NCI-H345 (cell line): Measurements from ENCODE around the gene ACOT7.
A peak's percentile ranks its signal among the peaks of the same experiment; 100 is the strongest.

Experiments
- DNase-seq: peaks from one replicate; lab custom pipeline; 2025; lab: John Stamatoyannopoulos, UW

ACOT7 gene

DNA sequence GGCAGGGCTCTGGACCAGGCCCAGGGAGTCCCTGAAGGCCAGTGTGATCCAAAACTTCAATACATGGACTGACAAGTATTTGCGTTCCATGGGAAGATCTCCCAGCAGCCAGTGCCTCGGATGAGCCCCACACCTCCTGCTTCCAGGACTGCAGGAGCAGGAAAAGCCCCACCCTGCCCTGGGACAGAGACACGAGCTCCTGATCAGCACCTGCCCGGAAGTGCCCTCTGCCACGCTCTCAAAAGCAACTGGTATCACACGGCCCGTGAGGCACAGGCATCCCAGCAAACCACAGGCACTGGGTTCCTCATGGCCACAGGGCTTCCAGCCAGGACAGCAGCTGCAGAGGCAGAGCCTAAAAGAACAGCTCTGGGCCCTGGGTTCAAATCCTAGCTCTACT is 48.6 kb downstream of the ACOT7 start:
- DNase-seq: no peak

DNA sequence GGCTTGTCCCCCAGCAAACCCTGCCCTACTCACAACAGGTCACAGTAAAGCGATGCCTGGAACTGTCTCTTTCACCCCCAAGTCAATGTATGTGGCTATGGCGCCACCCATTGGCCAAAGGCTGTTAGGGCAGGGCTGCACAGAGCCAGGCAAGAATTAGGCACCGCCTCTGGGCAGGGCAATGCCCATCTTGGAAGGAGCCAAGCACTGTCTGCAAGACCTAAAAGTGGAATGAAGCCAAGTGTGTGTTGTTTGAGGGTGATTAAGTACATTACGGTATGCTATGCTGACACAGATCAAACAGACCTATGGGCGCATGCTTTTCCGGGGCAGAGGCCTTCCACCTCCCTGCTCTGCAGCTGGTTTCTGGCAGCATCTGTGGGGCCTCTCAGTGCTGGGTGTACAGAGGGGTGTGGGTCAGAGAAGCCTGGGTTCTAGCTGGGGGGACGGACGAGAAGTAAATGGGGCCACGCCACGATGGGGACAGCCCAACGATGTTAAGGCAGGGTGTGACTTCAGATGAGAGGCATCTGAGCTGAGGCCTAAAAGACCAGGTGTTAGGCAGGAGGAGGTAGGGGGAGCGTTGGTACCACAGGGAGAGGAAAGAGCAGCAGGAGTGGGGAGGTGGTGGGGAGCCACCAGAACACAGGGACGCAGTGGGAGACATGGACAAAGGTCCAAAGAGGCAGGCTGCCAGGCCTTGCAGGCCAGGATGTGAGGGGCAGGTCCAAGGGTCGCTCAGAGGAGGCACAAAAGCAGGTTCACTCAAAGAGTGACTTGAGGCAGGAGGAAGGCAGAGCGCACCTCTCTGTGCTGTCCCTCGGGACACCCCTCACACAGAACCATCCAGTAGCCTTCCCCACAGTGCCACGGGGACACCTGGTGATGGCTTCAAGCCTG is 49.8 kb downstream of the ACOT7 start:
- DNase-seq: peak; percentile 12

DNA sequence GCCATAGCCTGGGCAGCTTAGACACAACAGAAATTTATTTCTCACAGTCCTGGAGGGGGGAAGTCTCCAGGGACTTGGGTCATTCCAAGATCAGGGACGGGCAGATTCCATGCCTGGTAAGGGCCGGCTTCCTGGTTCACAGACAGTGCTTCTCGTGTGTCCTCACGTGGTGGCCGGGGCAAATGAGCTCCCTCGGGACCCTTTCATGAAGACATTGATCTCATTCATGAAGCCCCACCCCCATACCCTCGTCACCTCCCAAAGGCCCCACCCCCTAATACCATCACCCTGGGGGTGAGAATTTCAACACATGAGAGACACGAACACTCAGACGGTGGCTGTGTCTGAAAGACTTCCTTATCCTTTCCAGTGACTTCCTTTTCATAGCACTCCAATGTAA is 51.5 kb downstream of the ACOT7 start:
- DNase-seq: no peak

DNA sequence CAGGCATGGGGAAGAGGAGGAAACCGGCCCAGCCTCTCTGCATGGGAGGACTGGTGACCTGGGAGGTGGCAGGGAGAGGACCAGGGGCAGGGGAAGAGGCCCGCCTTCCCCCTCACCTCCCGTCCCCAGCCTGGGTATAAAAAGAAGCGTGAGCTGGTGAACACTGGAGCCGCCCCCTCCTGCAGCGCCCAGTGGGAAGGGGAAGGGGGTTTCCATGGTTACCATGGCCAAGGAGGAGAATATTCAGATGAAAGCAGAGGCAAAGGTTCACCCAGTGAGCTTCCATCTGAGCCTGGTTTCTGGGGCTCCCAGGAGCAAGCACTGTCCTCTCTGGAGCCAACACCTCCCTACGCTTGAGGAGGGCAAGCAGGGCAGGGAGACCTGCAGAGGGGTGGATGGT is 54.9 kb downstream of the ACOT7 start:
- DNase-seq: no peak

DNA sequence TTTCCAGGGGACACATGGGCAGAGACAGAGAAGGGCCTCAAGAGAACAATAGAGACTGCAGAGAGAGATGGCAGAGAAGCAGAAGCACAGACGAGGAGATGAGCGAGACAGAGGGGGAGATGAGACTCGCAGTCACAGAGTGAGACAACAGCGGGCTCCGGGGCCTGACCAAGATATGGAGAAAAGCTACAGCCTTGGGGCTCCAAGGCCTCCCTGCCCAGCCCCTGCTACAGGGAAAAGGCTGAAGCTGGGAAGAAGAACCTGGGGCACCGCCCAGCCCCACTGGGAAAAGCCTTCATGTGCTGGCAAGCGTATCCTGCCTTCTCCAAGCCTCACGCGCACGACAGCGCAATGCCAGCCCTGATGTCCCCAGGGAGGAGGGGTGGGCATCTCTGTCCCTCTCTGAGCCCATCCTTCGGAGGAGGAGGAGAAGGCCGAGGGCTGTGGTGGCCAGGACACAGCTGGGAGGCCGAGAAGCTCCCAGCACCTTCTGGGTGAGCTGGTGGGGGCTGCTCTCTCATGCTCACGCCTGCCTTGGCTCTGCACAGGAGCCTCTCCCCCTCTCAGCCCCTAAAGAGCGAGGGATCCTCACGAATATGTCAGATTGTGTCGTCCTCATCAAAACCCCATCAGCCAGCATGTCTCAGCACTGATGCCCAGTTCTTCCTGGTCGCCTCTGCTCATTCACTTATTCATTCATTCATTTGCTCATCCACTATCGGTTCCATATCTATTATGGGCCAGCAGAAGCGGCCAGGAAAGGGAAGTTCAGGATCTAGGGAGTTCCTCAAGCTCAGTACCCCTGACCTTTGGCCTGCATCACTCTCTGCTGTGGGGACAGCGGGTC is 56.6 kb downstream of the ACOT7 start:
- no peak for DNase-seq

DNA sequence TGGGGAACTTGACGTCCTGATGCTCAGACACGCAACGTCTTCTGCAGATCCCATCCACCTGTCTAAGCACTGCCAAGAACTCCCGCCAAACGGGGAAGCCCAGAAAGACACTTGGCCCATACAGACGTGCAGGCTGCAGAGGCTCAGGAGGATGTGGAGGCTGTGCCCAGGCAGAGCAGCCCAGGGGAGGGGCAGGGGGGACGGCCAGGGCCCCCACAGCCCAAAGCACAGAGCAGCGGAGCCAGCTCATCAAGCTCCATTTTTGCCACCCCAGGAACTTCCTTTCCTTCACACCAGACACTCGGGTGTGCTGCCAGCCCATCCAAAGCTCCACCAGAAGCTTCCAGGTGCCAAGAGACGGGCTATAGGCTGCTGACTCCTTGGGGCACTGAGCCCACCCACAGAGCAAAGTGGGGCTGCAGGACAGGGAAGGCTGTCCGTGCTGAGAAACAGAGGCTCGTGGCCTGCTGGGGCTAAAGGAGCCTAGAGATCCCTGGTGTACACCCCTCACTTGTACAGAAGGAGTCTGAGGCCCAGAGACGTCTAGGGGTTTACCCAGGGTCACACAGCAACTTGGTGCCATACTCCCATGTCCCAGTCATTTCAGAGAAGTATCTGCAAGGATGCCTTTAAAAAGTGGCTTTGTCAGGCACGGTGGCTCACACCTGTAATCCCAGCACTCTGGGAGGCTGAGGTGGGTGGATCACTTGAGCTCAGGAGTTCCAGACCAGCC is 59.1 kb downstream of the ACOT7 start:
- DNase-seq: no peak

DNA sequence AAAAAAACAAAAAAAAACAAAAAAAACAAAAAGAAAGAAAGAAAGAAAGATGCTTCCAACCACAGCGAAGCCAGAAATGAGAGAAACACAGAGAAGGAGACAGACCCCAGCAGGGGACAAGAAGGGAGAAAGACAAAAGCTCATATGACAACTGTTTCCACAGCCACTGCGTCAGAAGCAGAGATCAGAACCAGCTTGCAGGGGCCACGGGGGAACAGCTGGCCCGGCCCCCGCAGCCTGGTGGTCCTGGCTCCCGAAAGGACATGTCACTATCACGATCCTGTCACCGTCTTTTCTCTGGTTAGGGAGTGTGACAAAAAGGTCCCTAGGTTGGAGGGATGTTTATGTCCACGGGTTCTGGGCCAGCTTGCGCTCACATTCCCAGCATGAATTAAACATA is 60.7 kb downstream of the ACOT7 start:
- no peak for DNase-seq

DNA sequence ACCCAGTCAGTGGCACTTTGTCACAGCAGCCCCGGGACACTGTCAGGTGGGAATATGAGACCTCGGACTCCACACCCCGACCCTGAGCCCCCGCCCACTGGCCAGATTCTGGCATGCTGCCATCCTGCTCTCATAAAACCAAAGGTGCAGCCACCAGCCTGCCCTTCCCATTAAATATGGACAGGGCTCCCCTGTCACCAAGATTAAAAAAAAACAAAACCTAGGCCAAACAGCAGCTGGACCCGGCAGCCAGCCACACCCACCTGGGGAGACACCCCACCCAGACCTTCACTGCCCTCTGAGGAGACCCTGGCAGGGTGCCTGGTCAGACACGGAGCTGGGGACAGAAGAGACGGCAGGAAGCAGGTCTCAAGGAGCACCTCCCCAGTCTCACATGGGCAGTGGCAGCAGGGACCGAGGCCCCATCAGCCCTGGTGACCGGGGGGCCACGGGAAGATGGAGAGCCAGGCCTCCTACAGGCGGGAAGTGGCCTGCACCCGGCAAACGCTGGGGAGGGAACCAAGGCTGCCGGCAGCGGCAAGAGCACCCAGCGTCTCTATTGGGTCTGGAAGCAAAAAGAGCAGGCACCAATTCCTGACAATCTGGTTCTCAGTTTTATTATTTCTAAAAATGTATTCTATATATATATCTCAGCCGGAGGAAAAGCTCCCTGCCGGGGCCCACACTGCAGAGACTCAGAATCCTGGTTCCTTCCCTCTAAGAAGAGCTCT is 61.9 kb downstream of the ACOT7 start:
- DNase-seq: no peak

DNA sequence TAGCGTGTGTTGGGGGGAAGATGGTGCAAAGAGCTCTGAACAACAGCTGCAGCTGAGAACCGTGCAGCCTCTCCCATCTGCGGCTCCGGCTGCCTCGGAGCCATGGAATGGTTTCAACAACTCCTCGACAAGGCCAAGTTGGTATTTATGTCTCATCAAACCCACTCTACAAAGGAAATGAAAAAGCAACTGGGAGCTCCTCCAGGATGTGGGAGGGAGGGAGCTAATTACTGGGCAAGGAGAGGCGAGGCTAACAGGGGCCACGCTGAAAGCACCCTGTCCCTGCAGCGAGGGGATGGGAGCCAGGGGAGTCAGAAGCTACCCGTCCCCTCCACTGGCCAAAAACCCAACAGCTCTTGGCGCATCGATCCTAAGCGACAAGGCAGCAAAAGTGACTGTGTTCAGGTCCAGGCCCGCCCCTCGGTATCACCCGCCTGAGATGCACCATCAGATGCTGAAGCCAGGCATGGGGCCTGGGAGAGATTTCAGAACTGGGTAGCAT is 63.1 kb downstream of the ACOT7 start:
- DNase-seq: no peak

DNA sequence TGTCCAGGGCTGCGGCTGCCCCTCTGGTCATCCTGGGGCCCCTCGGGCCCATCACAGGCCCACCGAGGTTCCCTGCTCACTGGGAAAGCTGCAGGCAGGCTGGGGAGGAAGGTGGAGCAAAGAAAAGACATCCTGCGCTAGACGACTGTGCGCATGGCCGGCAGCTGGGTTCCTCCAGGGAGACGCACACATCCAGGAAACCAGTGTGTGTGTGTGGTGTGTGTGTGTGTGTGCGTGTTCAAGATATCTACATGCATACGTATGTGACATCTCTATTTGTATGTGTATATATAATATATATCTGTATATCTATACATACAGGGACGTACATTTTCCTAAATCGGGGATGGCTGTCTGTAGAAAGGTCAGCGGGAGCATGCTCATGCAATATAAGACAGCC is 63.7 kb downstream of the ACOT7 start:
- no peak for DNase-seq

DNA sequence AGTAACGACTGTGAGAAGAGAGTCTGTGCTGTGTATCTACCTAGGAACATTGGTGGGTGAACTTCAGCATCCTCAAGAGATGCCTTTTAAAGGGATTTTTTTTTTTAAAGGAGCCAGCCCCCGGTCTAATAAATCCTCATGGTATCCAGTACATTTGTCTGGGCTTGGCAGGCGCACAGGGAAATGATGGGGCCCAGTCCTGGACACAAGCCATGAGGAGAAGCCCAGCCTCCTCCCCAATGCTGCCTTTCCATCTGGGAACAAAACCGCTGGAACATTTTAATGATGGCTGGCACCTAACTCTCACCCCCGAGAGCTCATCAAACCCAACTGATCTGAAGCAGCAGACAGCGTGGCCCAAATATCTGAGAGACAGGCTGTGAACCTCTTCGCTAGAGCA is 64.2 kb downstream of the ACOT7 start:
- no peak for DNase-seq

DNA sequence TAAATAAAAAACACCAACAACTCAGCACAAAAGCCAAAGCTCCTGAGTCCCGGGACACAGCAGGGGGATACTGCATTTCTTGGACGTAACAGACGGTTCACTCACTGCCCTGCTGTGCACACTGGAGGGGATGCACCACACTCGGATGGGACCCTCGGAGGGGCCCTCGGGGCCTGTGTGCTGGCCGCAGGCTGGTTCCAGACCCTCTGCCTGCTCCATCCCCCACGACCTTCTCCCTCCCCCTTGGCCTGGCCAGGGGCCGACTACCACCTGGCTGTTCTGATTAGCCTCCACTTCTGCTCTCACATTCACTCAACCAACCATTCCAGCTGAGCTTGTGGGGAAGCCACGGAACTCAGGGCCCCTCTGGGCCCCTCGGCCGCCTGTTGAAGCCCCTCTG is 64.9 kb downstream of the ACOT7 start:
- no peak for DNase-seq

DNA sequence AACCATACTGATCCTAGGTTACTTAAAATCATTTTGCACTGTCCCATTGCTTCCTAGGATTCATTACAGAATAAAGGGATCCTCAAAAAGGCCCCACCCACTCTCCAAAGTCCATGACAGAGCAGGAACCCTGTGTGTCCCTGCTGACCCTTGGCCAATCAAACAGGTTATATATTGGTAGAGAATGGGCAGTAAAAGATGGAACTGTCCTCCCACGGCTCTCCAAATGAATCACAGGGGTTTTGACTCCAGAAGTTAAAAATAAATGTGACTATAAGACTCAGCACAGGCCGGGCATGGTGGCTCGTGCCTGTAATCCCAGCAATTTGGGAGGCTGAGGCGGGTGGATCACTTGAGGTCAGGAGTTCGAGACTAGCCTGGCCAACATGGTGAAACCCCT is 65.5 kb downstream of the ACOT7 start:
- no peak for DNase-seq

DNA sequence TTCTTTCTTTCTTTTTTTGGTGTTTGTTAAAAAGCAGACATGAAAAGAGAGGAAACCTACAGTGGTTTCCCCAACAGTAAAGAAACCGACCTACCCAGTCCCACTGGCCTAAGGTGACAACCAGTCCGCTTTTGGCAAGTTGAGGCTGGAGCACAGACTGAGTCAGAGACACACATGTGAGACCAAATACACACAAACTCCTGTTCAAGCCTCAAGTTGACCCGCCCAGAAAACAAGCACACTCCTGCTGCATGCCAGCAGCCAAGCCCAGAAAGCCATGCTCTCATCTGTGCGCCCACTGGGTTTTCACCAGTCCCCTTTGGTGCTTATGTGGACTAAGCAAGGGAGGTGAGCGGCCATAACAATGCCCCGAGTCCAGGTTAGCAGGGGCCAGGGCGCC is 68.1 kb downstream of the ACOT7 start:
- DNase-seq: no peak

DNA sequence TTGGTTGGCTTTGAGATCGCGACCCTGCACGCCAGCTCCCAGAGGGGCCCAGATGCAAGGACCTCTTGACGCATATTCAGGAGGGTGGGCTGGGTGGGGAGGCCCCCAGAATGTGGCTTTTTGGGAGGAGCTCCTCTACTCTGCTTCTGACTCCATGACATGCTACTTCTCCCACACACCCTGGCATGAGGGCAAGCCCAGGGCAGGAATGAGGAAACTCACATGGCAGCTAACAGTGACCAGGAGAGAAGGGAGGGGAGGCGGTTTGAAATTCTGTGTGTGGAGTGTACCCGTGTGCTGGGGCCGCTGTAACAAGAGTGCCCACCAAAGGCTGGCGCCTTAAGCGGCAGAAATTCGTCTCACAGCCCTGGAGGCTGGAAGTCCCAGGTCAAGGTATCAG is 71.4 kb downstream of the ACOT7 start:
- DNase-seq: no peak

DNA sequence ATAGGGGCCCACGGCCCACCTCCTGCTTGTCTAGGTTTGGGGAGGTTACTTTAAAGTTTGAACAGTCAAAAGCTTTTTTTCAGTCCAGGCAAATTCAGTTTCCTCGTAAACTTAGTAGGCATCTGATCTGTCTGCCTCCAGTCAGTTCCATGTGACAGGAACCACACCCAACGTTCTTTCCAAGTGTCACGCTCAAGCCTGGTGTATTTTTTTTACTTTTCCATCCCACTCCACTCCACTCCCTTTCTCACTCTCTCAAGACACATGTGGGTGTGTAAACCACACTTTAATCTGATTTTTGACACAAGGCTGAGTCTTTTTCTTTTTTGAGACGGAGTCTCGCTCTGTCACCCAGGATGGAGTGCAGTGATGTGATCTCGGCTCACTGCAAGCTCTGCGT is 72.4 kb downstream of the ACOT7 start:
- no peak for DNase-seq

DNA sequence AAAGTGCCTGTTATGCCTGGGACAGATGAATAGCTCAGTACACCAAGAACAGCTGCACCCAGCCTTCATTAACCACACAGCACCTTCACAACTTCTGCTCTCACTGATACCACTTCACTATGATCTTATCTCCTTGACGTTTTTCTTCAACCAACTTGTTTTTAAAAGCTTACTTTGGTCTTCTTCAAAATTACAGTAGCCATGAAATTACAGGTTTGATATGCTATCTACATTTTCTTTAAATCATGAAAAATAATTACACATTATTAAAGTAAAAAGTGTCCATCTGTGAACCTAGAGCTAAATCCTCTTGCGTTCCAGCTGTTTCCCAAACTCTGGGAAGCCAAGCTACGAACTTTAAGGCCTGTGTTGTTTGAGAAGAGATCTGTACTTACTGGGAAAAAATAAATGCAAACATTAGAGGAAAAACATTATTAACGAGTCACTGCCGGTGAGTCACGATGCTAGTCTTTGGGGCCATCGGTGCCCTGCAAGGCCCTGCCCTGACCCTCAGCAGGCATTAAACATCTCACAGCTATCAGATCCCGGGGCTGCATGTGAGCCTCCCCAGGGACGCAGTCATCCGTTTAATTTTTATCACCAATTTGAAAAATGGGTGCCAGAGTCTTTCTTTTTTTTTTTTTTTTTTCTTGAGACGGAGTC is 76.3 kb downstream of the ACOT7 start:
- DNase-seq: no peak

DNA sequence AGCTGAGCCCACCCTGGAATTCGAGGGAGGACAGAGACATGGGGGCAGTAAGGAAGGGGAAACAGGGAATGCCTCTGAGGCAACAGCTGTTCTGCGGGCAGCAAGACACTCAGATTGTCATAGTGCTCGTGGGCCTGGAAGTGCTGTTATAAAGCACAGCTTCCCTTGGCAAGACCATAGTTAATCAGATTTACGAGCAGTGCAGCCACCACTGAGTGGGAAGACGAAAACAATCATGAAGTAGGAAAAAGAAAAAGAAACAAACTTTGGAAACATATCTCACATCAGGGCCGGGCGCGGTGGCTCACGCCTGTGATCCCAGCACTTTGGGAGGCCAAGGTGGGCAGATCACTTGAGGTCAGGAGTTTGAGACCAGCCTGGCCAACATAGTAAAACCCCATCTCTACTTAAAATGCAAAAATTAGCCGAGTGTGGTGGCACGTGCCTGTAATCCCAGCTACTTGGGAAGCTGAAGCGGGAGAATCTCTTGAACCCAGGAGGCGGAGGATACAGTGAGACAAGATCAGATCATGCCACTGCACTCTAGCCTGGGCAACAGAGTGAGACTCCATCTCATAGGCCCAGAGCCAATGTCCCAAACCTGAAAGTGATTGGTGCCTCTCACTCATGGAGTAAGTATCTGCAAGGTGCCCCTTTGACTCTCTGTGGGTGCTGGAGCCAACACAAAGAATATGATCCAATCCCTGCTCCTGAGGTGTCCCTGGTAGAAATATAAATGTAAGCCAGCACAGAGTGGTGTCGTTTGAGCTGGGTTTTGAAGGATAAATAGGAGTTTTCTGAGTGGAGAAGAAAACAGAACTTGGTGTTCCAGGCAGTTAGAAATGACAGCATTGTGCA is 77.1 kb downstream of the ACOT7 start:
- DNase-seq: no peak

DNA sequence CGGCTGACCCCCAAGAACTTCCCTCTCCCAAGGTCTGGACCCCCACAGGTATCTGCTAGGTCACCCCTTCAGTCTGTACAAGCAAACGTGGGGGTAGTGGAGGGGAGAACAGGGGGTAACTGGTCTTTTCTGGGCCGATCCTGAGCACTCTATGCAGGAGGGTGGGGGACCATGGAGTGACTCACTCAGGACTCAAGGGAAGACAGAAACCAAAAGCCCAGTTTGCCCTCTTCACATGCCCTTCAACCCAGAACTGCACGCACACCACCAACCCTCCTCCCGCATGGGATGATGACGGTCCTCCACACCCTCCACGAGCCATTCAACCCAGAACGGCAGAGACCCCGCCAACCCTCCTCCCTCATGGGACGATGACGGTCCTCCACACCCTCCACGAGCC is 79.1 kb downstream of the ACOT7 start:
- DNase-seq: no peak
